ENCODE results near the gene ARHGEF28.

DNA sequence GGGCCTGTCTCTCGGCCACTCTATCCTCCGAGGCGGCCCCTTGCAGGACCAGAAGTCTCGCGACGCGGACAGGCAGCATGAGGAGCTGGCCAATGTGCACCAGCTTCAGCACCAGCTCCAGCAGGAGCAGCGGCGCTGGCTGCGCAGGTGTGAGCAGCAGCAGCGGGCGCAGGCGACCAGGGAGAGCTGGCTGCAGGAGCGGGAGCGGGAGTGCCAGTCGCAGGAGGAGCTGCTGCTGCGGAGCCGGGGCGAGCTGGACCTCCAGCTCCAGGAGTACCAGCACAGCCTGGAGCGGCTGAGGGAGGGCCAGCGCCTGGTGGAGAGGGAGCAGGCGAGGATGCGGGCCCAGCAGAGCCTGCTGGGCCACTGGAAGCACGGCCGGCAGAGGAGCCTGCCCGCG is 283.5 kb downstream of the ARHGEF28 start:
- TF ChIP-seq, protein P1, sequence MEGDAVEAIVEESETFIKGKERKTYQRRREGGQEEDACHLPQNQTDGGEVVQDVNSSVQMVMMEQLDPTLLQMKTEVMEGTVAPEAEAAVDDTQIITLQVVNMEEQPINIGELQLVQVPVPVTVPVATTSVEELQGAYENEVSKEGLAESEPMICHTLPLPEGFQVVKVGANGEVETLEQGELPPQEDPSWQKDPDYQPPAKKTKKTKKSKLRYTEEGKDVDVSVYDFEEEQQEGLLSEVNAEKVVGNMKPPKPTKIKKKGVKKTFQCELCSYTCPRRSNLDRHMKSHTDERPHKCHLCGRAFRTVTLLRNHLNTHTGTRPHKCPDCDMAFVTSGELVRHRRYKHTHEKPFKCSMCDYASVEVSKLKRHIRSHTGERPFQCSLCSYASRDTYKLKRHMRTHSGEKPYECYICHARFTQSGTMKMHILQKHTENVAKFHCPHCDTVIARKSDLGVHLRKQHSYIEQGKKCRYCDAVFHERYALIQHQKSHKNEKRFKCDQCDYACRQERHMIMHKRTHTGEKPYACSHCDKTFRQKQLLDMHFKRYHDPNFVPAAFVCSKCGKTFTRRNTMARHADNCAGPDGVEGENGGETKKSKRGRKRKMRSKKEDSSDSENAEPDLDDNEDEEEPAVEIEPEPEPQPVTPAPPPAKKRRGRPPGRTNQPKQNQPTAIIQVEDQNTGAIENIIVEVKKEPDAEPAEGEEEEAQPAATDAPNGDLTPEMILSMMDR (IDR thresholded peaks at IDR 0.05), result no peak
- TF ChIP-seq POLR2A (IDR thresholded peaks at IDR 0.05), result no peak
